Measurements from ENCODE around the gene ZW10.

ZW10 gene, protein sequence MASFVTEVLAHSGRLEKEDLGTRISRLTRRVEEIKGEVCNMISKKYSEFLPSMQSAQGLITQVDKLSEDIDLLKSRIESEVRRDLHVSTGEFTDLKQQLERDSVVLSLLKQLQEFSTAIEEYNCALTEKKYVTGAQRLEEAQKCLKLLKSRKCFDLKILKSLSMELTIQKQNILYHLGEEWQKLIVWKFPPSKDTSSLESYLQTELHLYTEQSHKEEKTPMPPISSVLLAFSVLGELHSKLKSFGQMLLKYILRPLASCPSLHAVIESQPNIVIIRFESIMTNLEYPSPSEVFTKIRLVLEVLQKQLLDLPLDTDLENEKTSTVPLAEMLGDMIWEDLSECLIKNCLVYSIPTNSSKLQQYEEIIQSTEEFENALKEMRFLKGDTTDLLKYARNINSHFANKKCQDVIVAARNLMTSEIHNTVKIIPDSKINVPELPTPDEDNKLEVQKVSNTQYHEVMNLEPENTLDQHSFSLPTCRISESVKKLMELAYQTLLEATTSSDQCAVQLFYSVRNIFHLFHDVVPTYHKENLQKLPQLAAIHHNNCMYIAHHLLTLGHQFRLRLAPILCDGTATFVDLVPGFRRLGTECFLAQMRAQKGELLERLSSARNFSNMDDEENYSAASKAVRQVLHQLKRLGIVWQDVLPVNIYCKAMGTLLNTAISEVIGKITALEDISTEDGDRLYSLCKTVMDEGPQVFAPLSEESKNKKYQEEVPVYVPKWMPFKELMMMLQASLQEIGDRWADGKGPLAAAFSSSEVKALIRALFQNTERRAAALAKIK
- long read RNA-seq, transcript ZW10-201 (16 exons, 2,992 nt): major isoform, 172 of 217 reads
- long read RNA-seq, partial matches to known transcripts: 12 of 217 reads
- long read RNA-seq, other reads (novel, unspliced or antisense): 32 of 217 reads

DNA sequence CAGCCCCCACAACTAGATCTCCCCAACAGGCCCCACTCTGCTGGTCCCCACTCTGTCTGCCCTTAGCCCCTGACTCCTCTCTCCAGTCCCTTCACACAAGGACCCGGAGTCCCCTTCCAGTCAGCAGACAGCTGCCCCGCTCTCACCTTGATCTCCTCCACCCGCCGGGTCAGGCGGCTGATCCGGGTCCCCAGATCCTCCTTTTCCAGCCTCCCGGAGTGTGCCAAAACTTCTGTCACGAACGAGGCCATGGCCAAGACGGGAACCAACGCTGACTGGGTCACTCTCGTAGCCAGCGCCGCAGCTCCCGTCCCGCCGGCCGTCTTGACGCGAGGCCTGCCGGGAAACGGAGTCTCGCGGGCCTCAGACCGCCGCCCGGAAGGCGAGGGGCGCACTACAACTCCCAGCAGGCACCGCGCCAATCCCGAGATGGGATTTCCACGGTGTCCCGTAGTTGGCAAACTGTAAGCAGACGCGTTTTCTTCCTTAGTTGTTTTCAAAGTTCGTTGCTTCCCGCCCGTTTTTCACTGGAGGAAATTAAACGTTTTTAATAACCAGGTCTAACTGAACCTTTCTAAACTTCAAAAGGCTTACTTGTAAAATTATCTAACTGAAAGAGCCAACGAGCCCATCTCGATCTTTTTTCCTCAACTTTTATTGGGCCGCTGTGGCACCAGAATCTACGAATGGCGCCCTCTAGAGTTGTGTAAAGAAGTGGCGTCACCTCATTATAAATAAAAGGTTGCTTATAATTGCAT lies at the start of gene ZW10:
ZW10 (minus strand) TSS at position 277 of the 758 bp plus-strand sequence; CDS start at position 251, 26 bp downstream.
- TF ChIP-seq POLR2AphosphoS5 (IDR thresholded peaks at IDR 0.05; ENCODE audit: low read depth) (peak; percentile 68; the same call in 1 of the 2 replicates), GABPA (IDR thresholded peaks at IDR 0.05; ENCODE audit: low read depth) (0 out of 2 replicates have a peak, but pooled peaks have one; percentile 29)
- TF ChIP-seq, protein P1, sequence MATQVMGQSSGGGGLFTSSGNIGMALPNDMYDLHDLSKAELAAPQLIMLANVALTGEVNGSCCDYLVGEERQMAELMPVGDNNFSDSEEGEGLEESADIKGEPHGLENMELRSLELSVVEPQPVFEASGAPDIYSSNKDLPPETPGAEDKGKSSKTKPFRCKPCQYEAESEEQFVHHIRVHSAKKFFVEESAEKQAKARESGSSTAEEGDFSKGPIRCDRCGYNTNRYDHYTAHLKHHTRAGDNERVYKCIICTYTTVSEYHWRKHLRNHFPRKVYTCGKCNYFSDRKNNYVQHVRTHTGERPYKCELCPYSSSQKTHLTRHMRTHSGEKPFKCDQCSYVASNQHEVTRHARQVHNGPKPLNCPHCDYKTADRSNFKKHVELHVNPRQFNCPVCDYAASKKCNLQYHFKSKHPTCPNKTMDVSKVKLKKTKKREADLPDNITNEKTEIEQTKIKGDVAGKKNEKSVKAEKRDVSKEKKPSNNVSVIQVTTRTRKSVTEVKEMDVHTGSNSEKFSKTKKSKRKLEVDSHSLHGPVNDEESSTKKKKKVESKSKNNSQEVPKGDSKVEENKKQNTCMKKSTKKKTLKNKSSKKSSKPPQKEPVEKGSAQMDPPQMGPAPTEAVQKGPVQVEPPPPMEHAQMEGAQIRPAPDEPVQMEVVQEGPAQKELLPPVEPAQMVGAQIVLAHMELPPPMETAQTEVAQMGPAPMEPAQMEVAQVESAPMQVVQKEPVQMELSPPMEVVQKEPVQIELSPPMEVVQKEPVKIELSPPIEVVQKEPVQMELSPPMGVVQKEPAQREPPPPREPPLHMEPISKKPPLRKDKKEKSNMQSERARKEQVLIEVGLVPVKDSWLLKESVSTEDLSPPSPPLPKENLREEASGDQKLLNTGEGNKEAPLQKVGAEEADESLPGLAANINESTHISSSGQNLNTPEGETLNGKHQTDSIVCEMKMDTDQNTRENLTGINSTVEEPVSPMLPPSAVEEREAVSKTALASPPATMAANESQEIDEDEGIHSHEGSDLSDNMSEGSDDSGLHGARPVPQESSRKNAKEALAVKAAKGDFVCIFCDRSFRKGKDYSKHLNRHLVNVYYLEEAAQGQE (IDR thresholded peaks at IDR 0.05; ENCODE audit: insufficient replicate concordance, low read depth): no peak
- TF ChIP-seq, protein P2, sequence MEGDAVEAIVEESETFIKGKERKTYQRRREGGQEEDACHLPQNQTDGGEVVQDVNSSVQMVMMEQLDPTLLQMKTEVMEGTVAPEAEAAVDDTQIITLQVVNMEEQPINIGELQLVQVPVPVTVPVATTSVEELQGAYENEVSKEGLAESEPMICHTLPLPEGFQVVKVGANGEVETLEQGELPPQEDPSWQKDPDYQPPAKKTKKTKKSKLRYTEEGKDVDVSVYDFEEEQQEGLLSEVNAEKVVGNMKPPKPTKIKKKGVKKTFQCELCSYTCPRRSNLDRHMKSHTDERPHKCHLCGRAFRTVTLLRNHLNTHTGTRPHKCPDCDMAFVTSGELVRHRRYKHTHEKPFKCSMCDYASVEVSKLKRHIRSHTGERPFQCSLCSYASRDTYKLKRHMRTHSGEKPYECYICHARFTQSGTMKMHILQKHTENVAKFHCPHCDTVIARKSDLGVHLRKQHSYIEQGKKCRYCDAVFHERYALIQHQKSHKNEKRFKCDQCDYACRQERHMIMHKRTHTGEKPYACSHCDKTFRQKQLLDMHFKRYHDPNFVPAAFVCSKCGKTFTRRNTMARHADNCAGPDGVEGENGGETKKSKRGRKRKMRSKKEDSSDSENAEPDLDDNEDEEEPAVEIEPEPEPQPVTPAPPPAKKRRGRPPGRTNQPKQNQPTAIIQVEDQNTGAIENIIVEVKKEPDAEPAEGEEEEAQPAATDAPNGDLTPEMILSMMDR (IDR thresholded peaks at IDR 0.05; ENCODE audit: insufficient read depth, low read length): peak; percentile 46
- no peaks in the 10 kb centered on the region for H3K27me3 ChIP-seq (ENCODE audit: insufficient read depth, poor library complexity, severe bottlenecking)
- H3K27ac ChIP-seq (replicated peaks): peak within 1 kb of the TSS; percentile 71
- DNase-seq (ENCODE audit: low read depth in 1 of 2, low spot score in 1 of 2): peak; percentile 88 to 96
- peak within 1 kb of the TSS; percentile 80 for H3K4me3 ChIP-seq (replicated peaks; ENCODE audit: insufficient read depth, low read length)

DNA sequence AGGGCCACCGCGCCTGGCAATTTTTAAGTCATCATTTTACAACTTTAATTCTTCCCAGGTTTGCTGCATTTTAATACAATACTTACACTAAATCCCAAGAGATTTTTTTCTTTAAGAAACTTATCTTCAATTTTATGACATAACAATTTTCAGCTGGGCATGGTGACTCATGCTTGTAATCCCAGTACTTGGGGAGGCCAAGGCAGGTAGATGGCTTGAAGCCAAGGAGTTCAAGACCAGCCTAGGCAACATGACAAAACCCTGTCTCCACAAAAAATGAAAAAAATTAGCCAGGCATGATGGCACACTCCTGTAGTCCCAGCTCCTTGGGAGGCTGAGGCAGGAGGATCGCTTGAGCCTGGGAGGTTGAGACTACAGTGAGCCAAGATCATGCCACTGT lies 44.9 kb upstream of the ZW10 start:
- H3K27ac ChIP-seq (replicated peaks): no peak overlapping the region
- no peak overlapping the region for H3K4me3 ChIP-seq (replicated peaks; ENCODE audit: insufficient read depth, low read length)
- no peak for DNase-seq (ENCODE audit: low read depth in 1 of 2, low spot score in 1 of 2)
- TF ChIP-seq SPI1 (IDR thresholded peaks at IDR 0.05; ENCODE audit: borderline replicate concordance, low read depth) (no peak), GABPA (IDR thresholded peaks at IDR 0.05; ENCODE audit: low read depth) (no peak)
- H3K27me3 ChIP-seq (ENCODE audit: insufficient read depth, poor library complexity, severe bottlenecking): no peaks in the 10 kb centered on the region

DNA sequence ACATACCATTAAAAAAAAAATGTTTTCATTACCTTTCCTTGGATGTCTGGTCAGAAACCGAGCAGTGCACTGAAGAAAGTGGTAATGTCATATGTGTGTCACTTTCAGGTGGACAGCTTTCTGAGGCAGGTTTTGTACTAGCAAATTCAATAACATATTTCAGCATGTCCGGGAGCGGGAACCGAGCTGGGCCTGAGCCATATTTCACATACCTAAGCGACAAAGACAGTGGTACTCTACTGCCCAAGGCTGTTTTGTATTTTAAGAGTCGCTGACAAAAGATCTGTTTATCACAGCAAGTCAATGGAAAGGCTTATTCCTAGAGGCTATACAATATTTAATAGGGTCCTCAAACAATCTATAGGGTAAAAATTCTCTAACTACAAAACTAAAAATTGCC lies 44.1 kb upstream of the ZW10 start:
- H3K4me3 ChIP-seq (replicated peaks; ENCODE audit: insufficient read depth, low read length): no peak overlapping the region
- no peaks in the 10 kb centered on the region for H3K27me3 ChIP-seq (ENCODE audit: insufficient read depth, poor library complexity, severe bottlenecking)
- no peak for DNase-seq (ENCODE audit: low read depth in 1 of 2, low spot score in 1 of 2)
- H3K27ac ChIP-seq (replicated peaks): no peak overlapping the region
- TF ChIP-seq, protein P2 (IDR thresholded peaks at IDR 0.05; ENCODE audit: insufficient read depth, low read length): no peak
- no peak for TF ChIP-seq SPI1 (IDR thresholded peaks at IDR 0.05; ENCODE audit: borderline replicate concordance, low read depth)
- no peak for TF ChIP-seq GABPA (IDR thresholded peaks at IDR 0.05; ENCODE audit: low read depth)
- TF ChIP-seq, protein P1 (IDR thresholded peaks at IDR 0.05; ENCODE audit: insufficient replicate concordance, low read depth): no peak
- no peak for TF ChIP-seq POLR2AphosphoS5 (IDR thresholded peaks at IDR 0.05; ENCODE audit: low read depth)
